Measurements from ENCODE around the gene KLHL18. TPM values are rescaled to one million over a fixed set of nuclear protein-coding genes. Genes with fewer than 3 reads are reported as not detected.

The KLHL18 gene
- polyA plus RNA-seq, 1 donor from 2014 or later, result 37.0 TPM

DNA sequence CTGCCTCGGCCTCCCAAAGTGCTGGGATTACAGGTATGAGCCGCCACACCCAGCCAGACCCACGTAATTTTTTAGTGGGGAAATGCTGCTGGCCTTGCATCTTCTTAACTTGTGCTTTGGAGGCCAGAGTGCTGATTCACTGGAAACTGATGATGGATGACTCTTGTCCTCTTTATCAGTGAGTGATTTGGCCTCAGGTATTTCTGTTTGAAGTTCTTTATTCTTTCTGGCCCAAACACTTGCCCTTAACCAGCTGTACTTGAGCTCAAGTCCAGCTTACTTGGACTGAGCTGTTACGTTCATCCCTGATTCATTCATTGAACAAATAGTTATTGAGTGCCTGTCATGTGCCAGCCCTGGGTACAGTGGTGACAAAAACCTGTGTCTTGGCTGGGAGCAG is 102.3 kb downstream of the KLHL18 start:
- Histone ChIP-seq H3K9me2 (ENCODE audit: insufficient read depth, low read length) (no peaks in the 10 kb centered on the region), H3K27ac (ENCODE audit: low read length) (no peak overlapping the region), H3K9me3 (ENCODE audit: low read length) (no peaks in the 10 kb centered on the region), H3K9ac (ENCODE audit: low read length) (no peak overlapping the region), H3F3A (ENCODE audit: insufficient read depth, low read length, poor library complexity, severe bottlenecking) (no peaks in the 10 kb centered on the region), H3K27me3 (ENCODE audit: insufficient read depth, low read depth, low read length) (no peaks in the 10 kb centered on the region), H3K36me3 (ENCODE audit: insufficient read depth, low read length) (no peaks in the 10 kb centered on the region), H3K4me3 (ENCODE audit: low read length) (no peak overlapping the region), H4K20me1 (ENCODE audit: insufficient read depth) (no peaks in the 10 kb centered on the region), H3K79me2 (replicated peaks; ENCODE audit: insufficient read depth, low read length) (peaks cover 33% of the 10 kb centered on the region), H3K4me2 (ENCODE audit: low read length) (no peak overlapping the region), H2AFZ (ENCODE audit: low read depth, low read length) (no peak overlapping the region)
- TF ChIP-seq RAD21 (conservative IDR thresholded peaks at IDR 0.05) (no peak), MXI1 (conservative IDR thresholded peaks at IDR 0.05; ENCODE audit: poor library complexity, severe bottlenecking) (no peak), TAF1 (IDR thresholded peaks at IDR 0.05; ENCODE audit: low read depth) (no peak), EP300 (conservative IDR thresholded peaks at IDR 0.05; ENCODE audit: poor library complexity, severe bottlenecking) (no peak), EZH2 (IDR thresholded peaks at IDR 0.05; ENCODE audit: borderline replicate concordance, insufficient read depth, low read length, poor library complexity, severe bottlenecking) (no peak), POLR2AphosphoS5 (IDR thresholded peaks at IDR 0.05) (no peak), SMC3 (conservative IDR thresholded peaks at IDR 0.05; ENCODE audit: poor library complexity) (no peak)
- TF ChIP-seq, protein P1, sequence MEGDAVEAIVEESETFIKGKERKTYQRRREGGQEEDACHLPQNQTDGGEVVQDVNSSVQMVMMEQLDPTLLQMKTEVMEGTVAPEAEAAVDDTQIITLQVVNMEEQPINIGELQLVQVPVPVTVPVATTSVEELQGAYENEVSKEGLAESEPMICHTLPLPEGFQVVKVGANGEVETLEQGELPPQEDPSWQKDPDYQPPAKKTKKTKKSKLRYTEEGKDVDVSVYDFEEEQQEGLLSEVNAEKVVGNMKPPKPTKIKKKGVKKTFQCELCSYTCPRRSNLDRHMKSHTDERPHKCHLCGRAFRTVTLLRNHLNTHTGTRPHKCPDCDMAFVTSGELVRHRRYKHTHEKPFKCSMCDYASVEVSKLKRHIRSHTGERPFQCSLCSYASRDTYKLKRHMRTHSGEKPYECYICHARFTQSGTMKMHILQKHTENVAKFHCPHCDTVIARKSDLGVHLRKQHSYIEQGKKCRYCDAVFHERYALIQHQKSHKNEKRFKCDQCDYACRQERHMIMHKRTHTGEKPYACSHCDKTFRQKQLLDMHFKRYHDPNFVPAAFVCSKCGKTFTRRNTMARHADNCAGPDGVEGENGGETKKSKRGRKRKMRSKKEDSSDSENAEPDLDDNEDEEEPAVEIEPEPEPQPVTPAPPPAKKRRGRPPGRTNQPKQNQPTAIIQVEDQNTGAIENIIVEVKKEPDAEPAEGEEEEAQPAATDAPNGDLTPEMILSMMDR (IDR thresholded peaks at IDR 0.05; ENCODE audit: poor library complexity, severe bottlenecking), result no peak
- TF ChIP-seq, protein P2, sequence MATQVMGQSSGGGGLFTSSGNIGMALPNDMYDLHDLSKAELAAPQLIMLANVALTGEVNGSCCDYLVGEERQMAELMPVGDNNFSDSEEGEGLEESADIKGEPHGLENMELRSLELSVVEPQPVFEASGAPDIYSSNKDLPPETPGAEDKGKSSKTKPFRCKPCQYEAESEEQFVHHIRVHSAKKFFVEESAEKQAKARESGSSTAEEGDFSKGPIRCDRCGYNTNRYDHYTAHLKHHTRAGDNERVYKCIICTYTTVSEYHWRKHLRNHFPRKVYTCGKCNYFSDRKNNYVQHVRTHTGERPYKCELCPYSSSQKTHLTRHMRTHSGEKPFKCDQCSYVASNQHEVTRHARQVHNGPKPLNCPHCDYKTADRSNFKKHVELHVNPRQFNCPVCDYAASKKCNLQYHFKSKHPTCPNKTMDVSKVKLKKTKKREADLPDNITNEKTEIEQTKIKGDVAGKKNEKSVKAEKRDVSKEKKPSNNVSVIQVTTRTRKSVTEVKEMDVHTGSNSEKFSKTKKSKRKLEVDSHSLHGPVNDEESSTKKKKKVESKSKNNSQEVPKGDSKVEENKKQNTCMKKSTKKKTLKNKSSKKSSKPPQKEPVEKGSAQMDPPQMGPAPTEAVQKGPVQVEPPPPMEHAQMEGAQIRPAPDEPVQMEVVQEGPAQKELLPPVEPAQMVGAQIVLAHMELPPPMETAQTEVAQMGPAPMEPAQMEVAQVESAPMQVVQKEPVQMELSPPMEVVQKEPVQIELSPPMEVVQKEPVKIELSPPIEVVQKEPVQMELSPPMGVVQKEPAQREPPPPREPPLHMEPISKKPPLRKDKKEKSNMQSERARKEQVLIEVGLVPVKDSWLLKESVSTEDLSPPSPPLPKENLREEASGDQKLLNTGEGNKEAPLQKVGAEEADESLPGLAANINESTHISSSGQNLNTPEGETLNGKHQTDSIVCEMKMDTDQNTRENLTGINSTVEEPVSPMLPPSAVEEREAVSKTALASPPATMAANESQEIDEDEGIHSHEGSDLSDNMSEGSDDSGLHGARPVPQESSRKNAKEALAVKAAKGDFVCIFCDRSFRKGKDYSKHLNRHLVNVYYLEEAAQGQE (IDR thresholded peaks at IDR 0.05; ENCODE audit: borderline replicate concordance), result no peak

DNA sequence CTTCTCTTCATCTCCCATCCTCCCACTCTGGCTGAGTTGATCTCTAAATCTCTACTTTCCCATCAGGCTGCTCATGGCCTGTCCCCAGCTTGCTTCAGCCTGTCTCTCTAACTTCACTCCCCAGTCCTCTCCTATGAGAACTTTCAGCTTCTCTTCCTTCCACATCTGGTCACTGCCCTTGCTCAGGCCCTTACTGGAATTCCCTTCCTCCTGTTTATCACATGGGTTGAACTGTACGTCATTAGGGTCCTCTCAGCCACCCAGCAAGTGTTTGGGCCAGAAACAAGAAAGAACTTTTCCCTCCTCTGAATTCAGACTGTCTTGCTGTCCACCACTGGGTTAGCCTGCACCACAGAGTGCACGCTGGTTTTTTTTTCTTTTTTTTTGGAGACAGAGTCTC is 103.1 kb downstream of the KLHL18 start:
- H3K9me3 ChIP-seq (ENCODE audit: low read length), result no peaks in the 10 kb centered on the region
- H3K9me2 ChIP-seq (ENCODE audit: insufficient read depth, low read length), result no peaks in the 10 kb centered on the region
- H3K27me3 ChIP-seq (ENCODE audit: insufficient read depth, low read depth, low read length), result no peaks in the 10 kb centered on the region
- no peaks in the 10 kb centered on the region for H3K36me3 ChIP-seq (ENCODE audit: insufficient read depth, low read length)
- H2AFZ ChIP-seq (ENCODE audit: low read depth, low read length), result no peak overlapping the region
- no peak overlapping the region for H3K27ac ChIP-seq (ENCODE audit: low read length)
- H3K4me2 ChIP-seq (ENCODE audit: low read length), result no peak overlapping the region
- H4K20me1 ChIP-seq (ENCODE audit: insufficient read depth), result no peaks in the 10 kb centered on the region
- H3F3A ChIP-seq (ENCODE audit: insufficient read depth, low read length, poor library complexity, severe bottlenecking), result no peaks in the 10 kb centered on the region
- peaks cover 39% of the 10 kb centered on the region for H3K79me2 ChIP-seq (replicated peaks; ENCODE audit: insufficient read depth, low read length)
- TF ChIP-seq EP300 (conservative IDR thresholded peaks at IDR 0.05; ENCODE audit: poor library complexity, severe bottlenecking), result no peak
- TF ChIP-seq SMC3 (conservative IDR thresholded peaks at IDR 0.05; ENCODE audit: poor library complexity), result no peak
- TF ChIP-seq RAD21 (conservative IDR thresholded peaks at IDR 0.05), result no peak
- TF ChIP-seq EZH2 (IDR thresholded peaks at IDR 0.05; ENCODE audit: borderline replicate concordance, insufficient read depth, low read length, poor library complexity, severe bottlenecking), result no peak
- TF ChIP-seq, protein P2 (IDR thresholded peaks at IDR 0.05; ENCODE audit: borderline replicate concordance), result no peak
- no peak for TF ChIP-seq POLR2AphosphoS5 (IDR thresholded peaks at IDR 0.05)
- no peak for TF ChIP-seq TAF1 (IDR thresholded peaks at IDR 0.05; ENCODE audit: low read depth)
- no peak overlapping the region for H3K9ac ChIP-seq (ENCODE audit: low read length)
- H3K4me3 ChIP-seq (ENCODE audit: low read length), result no peak overlapping the region
